Naive thymus-derived CD8-positive, alpha-beta T cell (primary cell): ENCODE measurements around the gene IRAK1. TPM values are rescaled to one million over a fixed set of nuclear protein-coding genes. Genes with fewer than 3 reads are reported as not detected.

ENCODE experiments used
- ATAC-seq, 2 donors: fragments of 150-1000 bp; cut with Tn5 transposase in 1 of 2; sonication (Bioruptor Pico), chemical (Tn5 transposase) in 1 of 2; 1 replicate in 1 of 2; 2 replicates in 1 of 2; pipeline ENCODE4 v1.10.0; 2021; ENCODE audit warnings: mild to moderate bottlenecking in 2 of 2, moderate library complexity in 2 of 2
- POLR2A ChIA-PET: fragments of 350-600 bp; sonication (Branson Sonifier 250); formaldehyde crosslinking; loops from one replicate; lab custom pipeline; 2021; ENCODE audit warnings: antibody characterized with exemption; lab: Charles Lee
- DNase-seq, 10 donors: peaks; one replicate each; pipeline versions ENCODE4 v3.0.0 to v3.0.0-alpha.2; 2020 to 2022
- H3K27ac Mint-ChIP-seq, 10 donors: one replicate each; pipeline ENCODE4 v1.8.0; 2020 to 2022; ENCODE audit warnings: mild to moderate bottlenecking in 10 of 10, mixed read lengths in 10 of 10, moderate library complexity in 4 of 10, inconsistent platforms in 1 of 10
- H3K27me3 Mint-ChIP-seq, 5 donors: one replicate each; pipeline ENCODE4 v1.8.0; 2021 to 2022; ENCODE audit warnings: mixed read lengths in 5 of 5
- H3K36me3 Mint-ChIP-seq, 3 donors: one replicate each; pipeline ENCODE4 v1.8.0; 2020 to 2022; ENCODE audit warnings: mixed read lengths in 3 of 3, mild to moderate bottlenecking in 2 of 3, inconsistent platforms in 1 of 3
- H3K4me1 Mint-ChIP-seq, 4 donors: one replicate each; pipeline ENCODE4 v1.8.0; 2021 to 2022; ENCODE audit warnings: mixed read lengths in 4 of 4
- H3K4me3 Mint-ChIP-seq, 10 donors: one replicate each; pipeline ENCODE4 v1.8.0; 2020 to 2022; ENCODE audit warnings: mild to moderate bottlenecking in 10 of 10, mixed read lengths in 10 of 10, moderate library complexity in 6 of 10, inconsistent platforms in 1 of 10
- H3K9me3 Mint-ChIP-seq, 9 donors: one replicate each; pipeline ENCODE4 v1.8.0; 2020 to 2022; ENCODE audit warnings: mixed read lengths in 9 of 9, mild to moderate bottlenecking in 3 of 9, inconsistent platforms in 1 of 9, moderate library complexity in 1 of 9
- polyA plus RNA-seq, 3 donors: library from polyadenylated mRNA; unstranded; fragments of 300-500 nt; fragmentation: Illumina TruSeq; gene quantifications; one replicate each; pipeline ENCODE4 v1.2.3, GENCODE V29; 2021
- total RNA-seq, 8 experiments: library from RNA in 2 of 8; stranded (reverse) in 2 of 8; gene quantifications; one replicate each; pipeline ENCODE4 v1.2.3 and lab custom pipeline; 2021 to 2026

Gene IRAK1
- total and polyA plus RNA-seq, 5 experiments from 2014 or later = 23.9 to 76.6 (median 44.7) TPM

GRCh38 chrX:154027022-154027402 lies 7.3 kb upstream of the IRAK1 start:
- POLR2A ChIA-PET = no interaction called here
- peaks cover 5 to 15% (median 9%) of the 10 kb centered on the region in 4 donors for H3K4me1 Mint-ChIP-seq
- DNase-seq = no peak
- H3K4me3 Mint-ChIP-seq = no peak overlapping the region
- no peaks in the 10 kb centered on the region for H3K27me3 Mint-ChIP-seq
- H3K9me3 Mint-ChIP-seq = no peaks in the 10 kb centered on the region
- ATAC-seq = no peak
- no peak overlapping the region for H3K27ac Mint-ChIP-seq
- H3K36me3 Mint-ChIP-seq = peaks cover 0 to 34% (median 1%) of the 10 kb centered on the region in 3 donors

GRCh38 chrX:154026136-154027021 lies 6.7 kb upstream of the IRAK1 start:
- POLR2A ChIA-PET = no interaction called here
- no peaks in the 10 kb centered on the region for H3K9me3 Mint-ChIP-seq
- ATAC-seq (no peak), DNase-seq (no peak)
- H3K4me3 Mint-ChIP-seq = no peak overlapping the region
- H3K36me3 Mint-ChIP-seq = peaks cover 0 to 28% (median 1%) of the 10 kb centered on the region in 3 donors
- H3K27ac Mint-ChIP-seq = peak overlapping the region in 2 of 10 donors; percentile 8 to 70
- H3K4me1 Mint-ChIP-seq = peaks cover 5 to 13% (median 9%) of the 10 kb centered on the region in 4 donors
- H3K27me3 Mint-ChIP-seq = no peaks in the 10 kb centered on the region

- Mint-ChIP-seq H3K36me3 (peaks cover 0 to 20% (median 1%) of the 10 kb centered on the region in 3 donors), H3K4me3 (no peak overlapping the region), H3K27me3 (no peaks in the 10 kb centered on the region), H3K27ac (no peak overlapping the region), H3K9me3 (no peaks in the 10 kb centered on the region), H3K4me1 (peaks cover 7 to 24% (median 14%) of the 10 kb centered on the region in 4 donors)
- ATAC-seq (no peak), DNase-seq (no peak)
- POLR2A ChIA-PET = no interaction called here
Measured at GRCh38 chrX:154025230-154025629, 5.5 kb upstream of the IRAK1 start.

- ATAC-seq (no peak), DNase-seq (no peak)
- peaks cover 7 to 25% (median 15%) of the 10 kb centered on the region in 4 donors for H3K4me1 Mint-ChIP-seq
- POLR2A ChIA-PET = no interaction called here
- H3K36me3 Mint-ChIP-seq = peaks cover 0 to 16% (median 1%) of the 10 kb centered on the region in 3 donors
- no peak overlapping the region for H3K27ac Mint-ChIP-seq
- H3K27me3 Mint-ChIP-seq = no peaks in the 10 kb centered on the region
- no peak overlapping the region for H3K4me3 Mint-ChIP-seq
- H3K9me3 Mint-ChIP-seq = no peaks in the 10 kb centered on the region
Measured at GRCh38 chrX:154024271-154024670, 4.6 kb upstream of the IRAK1 start.

- DNase-seq (no peak), ATAC-seq (no peak)
- POLR2A ChIA-PET = no interaction called here
- Mint-ChIP-seq H3K4me1 (peaks cover 7 to 24% (median 16%) of the 10 kb centered on the region in 4 donors), H3K27me3 (no peaks in the 10 kb centered on the region), H3K9me3 (no peaks in the 10 kb centered on the region), H3K4me3 (no peak overlapping the region), H3K27ac (peak overlapping the region in 6 of 10 donors; percentile 15 to 73 (median 48)), H3K36me3 (peaks cover 0 to 11% (median 1%) of the 10 kb centered on the region in 3 donors)
Measured at GRCh38 chrX:154023276-154024000, 3.7 kb upstream of the IRAK1 start.

GRCh38 chrX:154022108-154022507 lies 2.4 kb upstream of the IRAK1 start:
- ATAC-seq = no peak
- Mint-ChIP-seq H3K27ac (peak overlapping the region in 4 of 10 donors; percentile 18 to 61 (median 48)), H3K4me3 (no peak overlapping the region), H3K36me3 (peaks cover 0 to 9% (median 0%) of the 10 kb centered on the region in 3 donors), H3K27me3 (no peaks in the 10 kb centered on the region), H3K9me3 (no peaks in the 10 kb centered on the region), H3K4me1 (peaks cover 7 to 24% (median 12%) of the 10 kb centered on the region in 4 donors)
- POLR2A ChIA-PET = interaction anchor here (1.4 to 1.5 kb wide), 2 partner anchors 41 to 73 kb away, joined by 3 read pairs; no protein-coding TSS in a partner anchor
- DNase-seq = no peak

- Mint-ChIP-seq H3K27ac (peak overlapping the region in 5 of 10 donors; percentile 9 to 95 (median 93)), H3K4me3 (peak overlapping the region in 2 of 10 donors; percentile 85 to 90), H3K4me1 (peaks cover 7 to 25% (median 12%) of the 10 kb centered on the region in 4 donors), H3K36me3 (peaks cover 0 to 5% (median 0%) of the 10 kb centered on the region in 3 donors), H3K27me3 (no peaks in the 10 kb centered on the region), H3K9me3 (no peaks in the 10 kb centered on the region)
- no peak for DNase-seq
- ATAC-seq = no peak
- POLR2A ChIA-PET = interaction anchor here (1.4 to 1.8 kb wide), 4 partner anchors 8 to 76 kb away, joined by 3 to 7 read pairs (median 4); partner anchors contain the start of gene MECP2
Measured at GRCh38 chrX:154021131-154021611, 1.5 kb upstream of the IRAK1 start.

- POLR2A ChIA-PET = interaction anchor here (0.8 to 3.5 kb wide), 14 partner anchors 9 to 94 kb away, joined by 3 to 34 read pairs (median 4); partner anchors contain the start of genes HCFC1, MECP2 and TMEM187
- peaks cover 10 to 29% (median 16%) of the 10 kb centered on the region in 4 donors for H3K4me1 Mint-ChIP-seq
- H3K36me3 Mint-ChIP-seq = peaks cover 0 to 10% (median 0%) of the 10 kb centered on the region in 3 donors
- H3K27me3 Mint-ChIP-seq = no peaks in the 10 kb centered on the region
- ATAC-seq (no peak), DNase-seq (no peak)
- no peaks in the 10 kb centered on the region for H3K9me3 Mint-ChIP-seq
- peak overlapping the region; percentile 79 to 95 (median 94) for H3K27ac Mint-ChIP-seq
- H3K4me3 Mint-ChIP-seq = peak overlapping the region; percentile 74 to 90 (median 86)
Measured at GRCh38 chrX:154020536-154021115, 924 bp upstream of the IRAK1 start.

GRCh38 chrX:154019061-154019621 lies 561 bp downstream of the IRAK1 start:
- Mint-ChIP-seq H3K4me1 (peaks cover 15 to 41% (median 27%) of the 10 kb centered on the region in 4 donors), H3K27ac (peak overlapping the region; percentile 81 to 94 (median 90)), H3K27me3 (no peaks in the 10 kb centered on the region), H3K4me3 (peak overlapping the region; percentile 79 to 91 (median 84)), H3K36me3 (peaks cover 0 to 11% (median 0%) of the 10 kb centered on the region in 3 donors), H3K9me3 (no peaks in the 10 kb centered on the region)
- DNase-seq (peak in 2 of 10 donors; percentile 16 to 25), ATAC-seq (peak; percentile 16 to 21)
- POLR2A ChIA-PET = interaction anchor here (0.6 to 3.5 kb wide), 10 partner anchors 33 to 308 kb away, joined by 3 to 34 read pairs (median 4); partner anchors contain the start of genes HCFC1 and TMEM187

GRCh38 chrX:154018518-154019060 lies 1.1 kb downstream of the IRAK1 start:
- Mint-ChIP-seq H3K36me3 (peaks cover 0 to 13% (median 0%) of the 10 kb centered on the region in 3 donors), H3K4me1 (peaks cover 15 to 43% (median 29%) of the 10 kb centered on the region in 4 donors), H3K27me3 (no peaks in the 10 kb centered on the region), H3K27ac (peak overlapping the region; percentile 81 to 94 (median 90)), H3K4me3 (peak overlapping the region; percentile 79 to 91 (median 84)), H3K9me3 (no peaks in the 10 kb centered on the region)
- POLR2A ChIA-PET = interaction anchor here (0.6 to 3.5 kb wide), 10 partner anchors 28 to 309 kb away, joined by 3 to 34 read pairs (median 3); partner anchors contain the start of genes HCFC1 and TMEM187
- DNase-seq = no peak
- ATAC-seq = no peak
